Stimulated activated CD8-positive, alpha-beta memory T cell treated with anti-CD3 and anti-CD28 coated beads, Interleukin-4, amount 100 ng/mL, for 24 hours (primary cell): Measurements from ENCODE around the gene SNX19.

Experiments
- DNase-seq: peaks from one replicate; pipeline ENCODE4 v3.0.0-alpha.2; 2020; ENCODE audit warnings: low read depth

SNX19 gene

DNA sequence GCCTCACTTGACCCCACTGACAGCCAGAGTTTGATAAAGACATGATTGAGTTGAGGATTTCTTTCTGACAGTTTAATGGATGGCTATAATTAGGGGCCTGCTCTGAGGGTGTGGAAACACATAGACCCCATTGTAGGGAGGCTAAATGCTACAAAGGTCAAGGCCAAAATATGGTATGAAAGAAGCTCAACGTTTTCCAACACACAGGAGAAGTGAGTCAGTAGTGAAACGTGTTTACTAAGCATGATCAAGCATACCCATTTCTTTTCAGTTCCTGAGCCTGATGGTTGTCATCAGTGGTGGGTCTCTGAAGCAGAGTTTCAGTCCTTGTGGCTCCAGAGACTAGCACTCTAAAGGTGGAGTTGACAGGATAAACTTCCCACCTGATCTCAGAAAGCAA lies 69.7 kb downstream of the SNX19 start:
- DNase-seq, result no peak

DNA sequence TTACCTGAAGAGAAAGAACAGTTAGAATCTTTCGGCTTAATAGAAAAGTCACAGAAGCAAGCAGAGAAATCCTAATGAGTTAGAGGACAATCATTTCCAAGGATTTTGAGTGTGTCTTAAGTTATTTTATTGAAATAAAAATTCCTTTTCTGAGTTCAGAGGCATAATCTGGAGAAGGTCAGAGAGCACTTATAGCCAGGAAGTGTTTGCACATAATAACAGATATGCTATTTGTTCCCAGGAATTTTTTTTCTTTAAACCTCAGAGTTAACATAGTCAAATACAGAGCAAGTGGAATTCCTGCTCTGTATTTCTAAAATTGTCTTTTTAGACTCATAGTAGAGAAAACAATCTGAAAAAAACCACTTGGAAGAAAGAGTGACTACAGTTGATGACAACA lies 74.3 kb downstream of the SNX19 start:
- no peak for DNase-seq

DNA sequence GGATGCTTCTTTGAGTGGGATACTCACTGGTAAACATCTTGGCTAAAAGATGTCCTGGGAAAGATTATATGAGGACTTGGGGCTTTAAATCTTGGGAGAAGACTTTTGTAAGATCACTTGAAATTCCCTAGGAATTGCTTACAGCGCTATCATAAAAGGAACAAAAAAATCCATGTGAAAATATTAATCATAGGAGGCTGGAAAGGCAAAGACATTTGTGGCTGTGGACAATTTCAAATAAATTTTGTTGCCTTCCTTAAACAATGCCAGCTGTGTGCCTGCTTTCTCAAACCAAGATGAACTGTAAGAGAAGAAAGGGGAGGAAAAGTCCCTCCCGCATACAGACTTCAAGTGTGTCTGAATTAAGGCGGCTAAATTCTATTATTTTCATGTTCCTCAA lies 75.6 kb downstream of the SNX19 start:
- no peak for DNase-seq

DNA sequence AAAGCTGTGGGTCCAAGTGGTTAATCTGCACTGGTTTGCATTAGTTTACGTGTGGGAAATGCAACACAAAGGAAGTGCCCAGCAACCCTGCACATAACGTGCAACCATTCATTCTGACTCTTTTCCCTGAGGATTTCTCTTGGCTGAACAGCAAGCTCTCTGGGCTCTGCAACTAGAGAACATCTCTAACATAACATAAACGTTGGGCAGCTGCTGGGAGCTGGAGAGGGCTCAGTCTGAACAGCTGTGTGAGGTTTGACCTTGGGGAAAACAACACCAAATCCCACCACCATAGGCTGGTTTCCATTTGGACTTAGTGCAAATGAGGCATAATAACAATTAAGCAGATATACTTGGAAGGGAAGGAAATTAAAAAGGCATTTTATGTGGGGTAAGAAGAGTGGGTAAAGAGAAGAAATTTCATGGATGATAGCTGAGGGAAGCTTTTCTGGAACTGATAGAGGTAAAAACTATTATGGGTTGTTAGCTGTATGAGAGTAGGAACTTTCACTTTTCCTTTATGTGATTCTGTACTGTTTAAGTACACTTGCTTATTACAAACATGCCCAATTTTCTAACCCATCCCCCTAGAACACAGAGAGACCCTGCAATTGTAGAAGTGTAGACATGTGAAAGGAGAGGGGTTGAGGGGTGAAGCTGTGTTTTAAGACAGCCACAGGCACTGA lies 76.2 kb downstream of the SNX19 start:
- no peak for DNase-seq

DNA sequence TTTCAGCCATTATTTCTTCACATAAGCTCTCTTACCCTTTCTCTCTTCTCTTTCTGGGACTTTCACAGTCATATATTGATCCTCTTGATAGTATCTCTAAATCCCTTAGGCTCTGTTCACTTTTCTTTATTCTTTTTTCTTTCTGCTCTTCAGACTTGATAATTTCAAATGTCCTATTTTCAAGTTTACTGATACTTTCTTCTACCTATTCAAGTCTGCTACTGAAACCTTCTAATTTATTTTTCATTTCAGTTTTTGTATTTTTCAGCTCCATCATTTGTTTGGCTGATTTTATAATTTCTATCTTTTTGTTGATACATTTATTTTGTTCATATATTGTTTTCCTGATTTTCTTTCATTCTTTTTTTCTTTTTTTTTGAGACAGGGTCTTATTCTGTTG lies 79.1 kb downstream of the SNX19 start:
- no peak for DNase-seq

DNA sequence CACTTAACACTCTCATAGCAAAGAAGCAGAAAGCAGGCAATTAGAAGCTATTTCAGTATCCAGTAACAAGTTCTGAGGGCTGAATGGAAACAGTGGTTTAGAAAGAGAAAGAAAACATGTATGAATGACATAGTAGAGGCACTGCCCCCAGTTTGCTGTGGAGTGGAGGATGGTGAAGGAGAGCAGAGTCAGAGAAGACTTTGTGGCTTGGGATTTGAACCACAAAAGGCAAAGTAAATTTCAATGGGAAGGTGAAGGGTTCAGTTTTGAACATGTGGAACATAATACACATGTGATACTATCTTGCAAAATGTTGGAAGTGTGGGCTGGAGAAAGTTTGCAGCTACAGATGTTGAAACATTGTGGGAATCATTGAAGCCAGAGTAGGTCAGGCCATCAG lies 81.4 kb downstream of the SNX19 start:
- no peak for DNase-seq

DNA sequence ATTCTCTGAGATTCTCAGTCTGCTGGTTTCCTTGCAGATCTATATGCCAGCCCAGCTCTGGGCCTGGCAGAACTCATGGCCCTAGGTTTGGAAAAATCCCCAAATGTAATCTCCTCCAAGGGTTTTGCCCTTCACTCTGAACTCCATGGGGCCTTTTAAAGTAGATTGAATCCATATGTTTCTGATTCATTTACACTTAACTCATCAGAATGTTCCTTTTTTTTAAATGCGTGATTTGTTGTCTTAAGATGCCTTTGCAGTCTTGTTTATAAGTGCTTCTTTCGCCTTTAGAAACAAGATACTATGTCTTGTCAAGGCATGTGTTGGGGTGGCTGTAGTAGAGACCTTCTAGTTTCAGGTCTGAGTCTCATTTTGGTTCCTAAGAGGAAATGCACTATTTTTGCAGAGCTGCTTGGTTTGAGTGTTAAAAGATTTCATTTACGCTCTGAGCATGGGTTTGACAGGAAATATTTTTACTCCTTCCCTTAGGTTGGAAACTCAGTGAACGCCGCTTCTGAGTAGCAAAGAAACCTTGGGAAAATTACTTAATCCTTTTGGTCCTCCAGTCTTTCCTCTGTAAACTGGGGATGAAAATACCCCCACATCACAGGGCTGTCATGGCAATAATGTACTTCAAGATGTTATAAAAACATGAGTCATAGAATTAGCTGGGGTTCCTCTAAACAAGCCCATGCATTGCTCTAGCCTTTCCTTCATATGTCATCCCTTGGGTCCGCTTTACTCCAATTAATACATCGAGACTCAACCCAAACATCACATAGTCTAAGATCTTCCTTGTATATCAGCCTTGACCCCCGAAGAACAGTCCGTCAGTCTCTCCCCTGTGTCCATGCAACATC lies 83.5 kb downstream of the SNX19 start:
- DNase-seq, result no peak

DNA sequence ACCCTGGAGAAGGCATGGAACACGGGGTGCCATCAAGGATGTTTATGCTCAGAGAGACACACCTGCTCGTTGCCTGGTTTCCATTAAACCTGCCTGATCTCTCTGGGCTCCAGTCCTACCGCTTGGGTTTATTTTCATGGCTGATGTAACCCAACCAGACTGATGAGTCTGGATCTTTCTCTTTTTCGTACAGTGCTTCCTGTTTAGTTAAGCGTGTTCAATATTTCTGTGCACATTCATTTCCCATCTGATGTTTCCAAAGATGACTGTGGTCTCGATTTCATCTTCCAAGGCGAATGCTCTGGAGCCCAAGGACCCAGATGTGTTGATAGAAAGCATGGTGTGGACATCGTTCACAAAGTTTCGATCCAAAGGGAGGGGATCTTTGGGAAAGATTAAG lies 84.3 kb downstream of the SNX19 start:
- DNase-seq, result no peak

DNA sequence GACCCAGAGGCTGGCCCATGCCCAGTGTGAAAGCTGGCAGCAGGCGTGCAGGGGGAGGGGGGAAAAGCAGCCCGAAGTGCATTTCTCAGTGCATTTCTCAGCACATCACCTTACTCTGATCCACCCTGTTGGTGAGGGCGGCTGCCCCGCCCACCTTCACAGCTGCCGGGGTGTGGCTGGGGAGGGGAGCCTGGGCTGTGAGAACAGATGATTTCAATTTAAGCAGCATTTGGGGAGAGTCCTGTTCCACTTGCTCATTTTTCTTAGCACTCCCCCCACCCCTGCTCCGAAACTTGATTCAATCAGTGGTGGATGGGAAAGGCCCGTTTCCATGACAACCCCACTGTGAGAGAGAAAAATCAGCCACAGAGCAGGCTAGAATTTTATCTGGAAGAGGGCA lies 84.8 kb downstream of the SNX19 start:
- no peak for DNase-seq

DNA sequence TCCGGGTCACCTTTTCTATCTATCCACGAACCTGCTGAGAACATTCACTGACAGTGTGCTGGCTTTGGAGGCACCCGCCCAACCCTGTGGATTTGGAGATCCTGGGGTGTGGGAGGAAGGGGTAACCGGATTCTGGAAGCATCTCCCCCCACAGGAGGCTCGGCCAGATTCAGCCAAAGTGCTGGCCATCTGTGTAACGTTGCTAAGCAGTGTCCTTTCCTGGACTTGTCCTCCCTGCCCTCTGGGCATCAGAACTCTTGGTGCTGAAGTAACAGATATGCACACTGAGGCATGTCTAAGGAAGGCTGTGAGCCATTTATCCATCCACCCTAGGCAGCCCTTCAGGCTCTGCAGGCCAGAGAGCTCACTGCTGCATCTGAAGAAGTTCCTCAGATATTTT lies 85.7 kb downstream of the SNX19 start:
- no peak for DNase-seq

DNA sequence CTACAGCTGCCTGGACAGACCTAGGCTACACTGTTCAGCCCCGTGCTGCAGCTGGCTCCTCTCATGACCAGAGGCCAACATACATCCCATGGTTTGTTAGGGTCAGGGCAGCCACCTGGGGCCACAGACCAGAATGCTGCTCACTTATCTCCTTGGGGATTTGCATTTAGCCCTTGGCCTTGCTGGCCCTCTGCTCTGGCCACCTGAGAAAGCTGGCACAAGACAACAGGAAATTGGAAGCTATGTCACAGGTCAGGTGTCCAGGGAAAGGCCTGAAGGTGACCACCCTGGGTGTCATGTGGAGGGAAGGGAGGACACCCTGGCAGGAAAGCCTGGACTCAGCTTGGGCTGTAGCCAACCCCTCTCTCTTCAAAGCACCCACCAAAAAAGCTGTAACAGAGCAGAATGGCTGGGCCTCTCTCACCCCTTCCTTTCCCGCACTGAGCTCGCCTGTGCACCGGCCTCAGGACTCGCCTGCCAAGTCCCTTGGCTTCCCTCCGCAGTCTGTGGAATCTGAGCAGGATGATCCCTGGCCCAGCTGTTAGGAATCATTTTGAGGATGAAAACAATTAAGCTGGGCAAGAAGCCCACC lies 86.3 kb downstream of the SNX19 start:
- DNase-seq, result no peak

DNA sequence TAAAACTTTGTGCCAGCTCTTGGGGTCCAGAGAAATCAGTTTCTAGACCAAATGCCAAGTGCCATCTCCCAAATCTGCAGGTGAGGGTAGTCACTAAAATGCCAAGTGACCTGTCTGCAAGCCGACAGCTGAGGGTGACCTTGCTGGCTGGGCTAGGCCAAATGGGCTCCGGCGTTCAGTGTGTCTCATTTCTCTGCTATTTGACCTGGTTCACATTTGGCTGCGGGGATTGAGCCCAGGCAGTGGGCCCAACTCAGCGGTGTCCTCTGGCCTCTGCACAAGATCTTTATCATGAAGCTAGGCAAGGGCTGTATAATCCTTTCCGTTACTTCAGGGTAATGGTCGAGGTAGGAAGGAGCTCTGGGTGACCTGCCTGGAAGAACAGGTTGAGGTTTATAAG lies 87.5 kb downstream of the SNX19 start:
- no peak for DNase-seq

DNA sequence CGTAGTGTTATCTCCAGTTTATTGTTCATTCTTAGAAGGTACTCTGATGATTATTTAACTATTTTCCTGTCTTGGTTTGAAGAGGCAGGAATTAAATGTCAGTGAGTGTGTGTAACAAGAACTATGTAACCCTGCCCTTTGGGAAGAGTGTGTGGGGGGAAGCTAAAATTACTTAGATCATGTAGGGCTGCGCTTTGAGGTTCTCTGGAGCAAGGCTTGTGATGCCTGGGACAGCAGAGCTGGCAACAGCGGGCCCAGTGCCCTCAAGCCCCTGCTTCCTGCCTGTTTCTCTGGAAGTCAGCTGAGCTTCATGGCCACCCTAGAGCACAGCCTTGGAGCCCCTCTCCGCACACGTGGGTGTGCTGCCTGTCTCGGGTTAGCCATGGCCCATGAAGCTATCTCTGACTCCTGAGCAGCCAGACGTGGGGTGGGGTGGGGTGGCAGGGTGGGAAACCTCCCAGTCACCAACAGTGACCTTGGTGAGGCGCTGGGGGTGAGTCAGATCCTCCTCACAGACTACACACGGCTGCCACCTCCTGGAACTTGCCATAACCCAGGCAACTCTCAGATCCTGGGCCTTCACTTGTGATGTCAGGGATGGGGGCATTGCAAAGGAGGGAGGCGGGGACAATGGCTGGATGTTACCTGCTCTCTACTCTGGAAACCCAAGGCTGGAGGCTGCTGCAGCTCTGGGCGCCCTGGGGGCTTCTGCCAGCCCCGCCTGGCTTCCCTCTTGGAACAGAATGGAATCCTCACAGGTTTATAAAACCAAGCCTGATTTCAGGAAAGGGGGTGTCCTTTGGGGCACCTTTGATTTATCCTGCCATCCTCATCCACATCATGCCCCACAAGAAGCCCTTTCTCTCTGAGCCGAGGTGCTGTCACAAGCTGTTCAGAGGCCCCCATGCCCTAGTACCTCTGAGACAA lies 88.6 kb downstream of the SNX19 start:
- no peak for DNase-seq

DNA sequence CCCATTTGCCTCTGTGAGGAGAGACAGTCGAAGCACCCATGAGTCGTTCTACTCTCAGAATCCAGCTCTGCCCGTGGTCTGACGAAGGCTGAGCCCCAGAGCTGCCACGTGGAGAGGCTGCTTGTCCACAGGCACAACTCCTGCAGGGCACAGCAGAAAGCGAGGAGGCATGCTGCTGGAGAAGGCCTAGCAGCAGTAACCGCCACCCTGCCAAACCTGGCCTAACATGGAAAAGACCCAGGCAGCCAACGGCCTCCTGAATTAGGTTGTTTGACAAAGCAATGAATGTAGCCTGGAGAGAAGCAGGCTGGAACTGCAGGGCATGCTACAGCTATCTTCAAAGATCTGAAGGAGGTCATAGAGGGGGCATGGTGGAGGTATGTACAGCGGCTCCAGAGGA lies 89.7 kb downstream of the SNX19 start:
- DNase-seq, result no peak

DNA sequence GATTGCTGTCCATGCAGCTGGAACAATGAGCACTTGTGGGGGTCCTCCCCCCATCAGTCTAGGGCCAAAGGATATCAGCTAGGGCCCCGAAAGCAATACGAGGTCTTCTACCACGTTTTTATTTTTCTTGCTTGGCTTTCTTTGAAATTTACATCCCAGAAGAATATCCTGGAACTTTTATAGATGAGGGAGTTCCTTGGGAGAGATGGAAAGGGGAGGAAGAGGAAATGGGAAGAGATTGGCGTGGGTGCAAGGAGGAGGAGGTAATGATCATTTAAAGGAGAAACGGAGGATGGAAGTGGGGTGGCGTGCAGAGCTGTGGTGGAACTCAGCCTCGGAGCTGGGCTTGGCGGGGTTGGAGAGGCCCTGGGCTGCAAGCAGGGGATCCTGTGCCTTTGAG lies 90.3 kb downstream of the SNX19 start:
- no peak for DNase-seq

DNA sequence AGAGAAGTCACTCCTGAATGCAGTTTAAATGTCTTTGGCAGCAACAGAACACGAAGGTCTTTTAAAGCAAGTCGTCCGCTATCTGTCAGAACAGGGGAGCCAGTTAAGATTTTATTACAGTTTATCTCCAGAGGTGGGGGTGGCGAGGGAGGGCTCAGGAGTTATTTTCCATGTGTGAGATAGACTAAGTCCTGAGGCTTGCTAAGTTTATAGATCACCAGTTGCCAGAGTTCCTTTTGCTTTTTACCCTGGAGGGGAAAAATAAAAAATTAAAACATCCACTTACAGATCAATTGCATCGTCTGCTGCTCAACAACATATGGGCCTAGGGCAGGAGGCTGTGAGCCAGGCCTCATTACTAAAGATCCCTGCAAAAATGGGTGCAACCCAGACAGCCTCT lies 90.7 kb downstream of the SNX19 start:
- DNase-seq, result no peak
